H9 (cell line): ENCODE measurements around the gene KRTAP27-1. TPM values are rescaled to one million over a fixed set of nuclear protein-coding genes. Genes with fewer than 3 reads are reported as not detected.

Experiments
- DNase-seq: peaks from one replicate; pipeline ENCODE4 v3.0.0-alpha.2; 2017
- H2AFZ ChIP-seq: one replicate; pipeline ENCODE4 v1.6.1; 2013; ENCODE audit warnings: mild to moderate bottlenecking, low read length, control low read depth, moderate library complexity
- H2AK5ac ChIP-seq: 2 replicates; pipeline ENCODE4 v1.6.1; 2013; ENCODE audit warnings: low read length, control low read depth, mixed read lengths; ENCODE audit not compliant: insufficient read length
- H2BK120ac ChIP-seq: one replicate; pipeline ENCODE4 v1.6.1; 2013; ENCODE audit warnings: low read depth, mild to moderate bottlenecking, low read length, control low read depth, inconsistent platforms; ENCODE audit not compliant: poor library complexity, severe bottlenecking
- H2BK12ac ChIP-seq: 2 replicates; pipeline ENCODE4 v1.6.1; 2013; ENCODE audit warnings: low read length, control low read depth, mixed read lengths, low read depth; ENCODE audit not compliant: insufficient read length
- H2BK15ac ChIP-seq: 2 replicates; pipeline ENCODE4 v1.6.1; 2013; ENCODE audit warnings: low read depth, low read length, control low read depth
- H2BK20ac ChIP-seq: one replicate; pipeline ENCODE4 v1.6.1; 2013; ENCODE audit warnings: low read depth, mild to moderate bottlenecking, low read length, control low read depth, inconsistent platforms; ENCODE audit not compliant: poor library complexity, severe bottlenecking
- H2BK5ac ChIP-seq: 2 replicates; pipeline ENCODE4 v1.6.1; 2013; ENCODE audit warnings: low read length, control low read depth, mixed read lengths; ENCODE audit not compliant: insufficient read length
- H3K14ac ChIP-seq: 2 replicates; pipeline ENCODE4 v1.6.1; 2013; ENCODE audit warnings: low read length, control low read depth; ENCODE audit not compliant: insufficient read depth
- H3K18ac ChIP-seq: 2 replicates; pipeline ENCODE4 v1.6.1; 2013; ENCODE audit warnings: low read depth, mild to moderate bottlenecking, mixed read lengths, low read length, control low read depth; ENCODE audit not compliant: insufficient read length
- H3K23ac ChIP-seq: 2 replicates; pipeline ENCODE4 v1.6.1; 2013; ENCODE audit warnings: low read length, control low read depth, mixed read lengths, low read depth; ENCODE audit not compliant: insufficient read length
- H3K23me2 ChIP-seq: 2 replicates; pipeline ENCODE4 v1.6.1; 2013; ENCODE audit warnings: low read depth, mild to moderate bottlenecking, mixed read lengths, low read length, control low read depth; ENCODE audit not compliant: insufficient read length, poor library complexity, severe bottlenecking
- H3K27ac ChIP-seq: 2 replicates; pipeline ENCODE4 v1.5.1; 2013; ENCODE audit warnings: low read length, control low read depth, mixed read lengths, low read depth; ENCODE audit not compliant: insufficient read length
- H3K27me3 ChIP-seq: 2 replicates; pipeline ENCODE4 v1.6.1; 2013; ENCODE audit warnings: low read length, control low read depth, inconsistent platforms; ENCODE audit not compliant: insufficient read depth
- H3K4ac ChIP-seq: 2 replicates; pipeline ENCODE4 v1.6.1; 2013; ENCODE audit warnings: low read depth, mild to moderate bottlenecking, control low read depth, inconsistent platforms, low read length, moderate library complexity
- H3K4me1 ChIP-seq: 2 replicates; pipeline ENCODE4 v1.6.1; 2013; ENCODE audit warnings: low read length, control low read depth, inconsistent platforms; ENCODE audit not compliant: insufficient read depth
- H3K4me2 ChIP-seq: 2 replicates; pipeline ENCODE4 v1.6.1; 2013; ENCODE audit warnings: low read length, control low read depth, mixed read lengths; ENCODE audit not compliant: insufficient read length, insufficient read depth
- H3K56ac ChIP-seq: 2 replicates; pipeline ENCODE4 v1.6.1; 2013; ENCODE audit warnings: low read depth, mild to moderate bottlenecking, mixed read lengths, low read length, control low read depth; ENCODE audit not compliant: insufficient read length
- H3K79me1 ChIP-seq: 2 replicates; pipeline ENCODE4 v1.6.1; 2013; ENCODE audit warnings: low read depth, mild to moderate bottlenecking, moderate library complexity, low read length, control low read depth, inconsistent platforms; ENCODE audit not compliant: insufficient read depth, poor library complexity, severe bottlenecking
- H3K79me2 ChIP-seq: 2 replicates; pipeline ENCODE4 v1.6.1; 2013; ENCODE audit warnings: low read length, control low read depth, inconsistent platforms; ENCODE audit not compliant: insufficient read depth
- H3K9ac ChIP-seq: 2 replicates; pipeline ENCODE4 v1.6.1; 2013; ENCODE audit warnings: low read length, control low read depth, mixed read lengths; ENCODE audit not compliant: insufficient read length; ENCODE audit errors: extremely low read depth
- H3K9me3 ChIP-seq: one replicate; pipeline ENCODE4 v1.6.1; 2013; ENCODE audit warnings: low read depth, low read length, inconsistent platforms; ENCODE audit not compliant: control insufficient read depth
- H3T11ph ChIP-seq: one replicate; pipeline ENCODE4 v1.6.1; 2013; ENCODE audit warnings: mild to moderate bottlenecking, low read length, control low read depth, inconsistent platforms
- H4K20me1 ChIP-seq: one replicate; pipeline ENCODE4 v1.6.1; 2013; ENCODE audit not compliant: control insufficient read depth, insufficient read length, insufficient read depth
- H4K5ac ChIP-seq: 2 replicates; pipeline ENCODE4 v1.6.1; 2013; ENCODE audit warnings: low read depth, mild to moderate bottlenecking, mixed read lengths, low read length, control low read depth; ENCODE audit not compliant: insufficient read length
- H4K8ac ChIP-seq: replicated peaks from 2 replicates; pipeline ENCODE4 v1.6.1; 2013; ENCODE audit warnings: low read length, control low read depth, mixed read lengths, low read depth; ENCODE audit not compliant: insufficient read length
- H4K91ac ChIP-seq: 2 replicates; pipeline ENCODE4 v1.6.1; 2013; ENCODE audit warnings: low read depth, mild to moderate bottlenecking, moderate library complexity, mixed read lengths, low read length, control low read depth; ENCODE audit not compliant: insufficient read length
- H3K27ac Mint-ChIP-seq, 3 experiments: 2 replicates in 2 of 3; 3 replicates in 1 of 3; pipeline ENCODE4 v1.8.0; 2020 to 2021; ENCODE audit warnings: mixed read lengths in 3 of 3, mild to moderate bottlenecking in 1 of 3, moderate library complexity in 1 of 3
- H3K27me3 Mint-ChIP-seq: 2 replicates; pipeline ENCODE4 v1.8.0; 2021; ENCODE audit warnings: low read depth, mild to moderate bottlenecking, moderate library complexity, mixed read lengths
- H3K36me3 Mint-ChIP-seq, 3 experiments: 2 replicates in 2 of 3; 3 replicates in 1 of 3; pipeline ENCODE4 v1.8.0; 2020 to 2021; ENCODE audit warnings: low read depth in 3 of 3, mixed read lengths in 3 of 3; ENCODE audit not compliant: insufficient read depth in 1 of 3
- H3K4me1 Mint-ChIP-seq, 2 experiments: 2 replicates each; pipeline ENCODE4 v1.8.0; 2020; ENCODE audit warnings: mixed read lengths in 2 of 2
- H3K4me3 Mint-ChIP-seq, 2 experiments: 2 replicates in 1 of 2; 3 replicates in 1 of 2; pipeline ENCODE4 v1.8.0; 2020 to 2021; ENCODE audit warnings: mild to moderate bottlenecking in 2 of 2, mixed read lengths in 2 of 2, moderate library complexity in 1 of 2
- H3K9me3 Mint-ChIP-seq, 2 experiments: 2 replicates in 1 of 2; 3 replicates in 1 of 2; pipeline ENCODE4 v1.8.0; 2020; ENCODE audit warnings: mild to moderate bottlenecking in 2 of 2, mixed read lengths in 2 of 2, moderate library complexity in 1 of 2
- CTCF ChIP-seq: fragments of 200-600 bp; sonication (generic); conservative IDR thresholded peaks from 3 replicates; pipeline ENCODE4 v1.8.0; 2021; ENCODE audit warnings: antibody characterized with exemption, mild to moderate bottlenecking
- WGBS: extraction: QIAGEN DNeasy Blood & Tissue Kit; methylation state at CpG from one replicate; pipeline ENCODE4 v1.1.7; 2013; ENCODE audit warnings: missing lambda C conversion rate, low lambda C conversion rate, mixed read lengths; ENCODE audit not compliant: insufficient read length; ENCODE audit errors: extremely low coverage; 5-methylcytosine and 5-hydroxymethylcytosine counted together
- total RNA-seq: library from RNA; stranded (reverse); gene quantifications from 2 replicates; pipeline ENCODE4 v1.2.1, GENCODE V29; 2021

The KRTAP27-1 gene
- total RNA-seq, 1 experiment from 2014 or later = not detected

GRCh38 chr21:30349572-30349971 lies 12.1 kb upstream of the KRTAP27-1 start:
- Histone ChIP-seq H3K79me2 (no peaks in the 10 kb centered on the region), H3T11ph (no peak overlapping the region), H4K20me1 (no peaks in the 10 kb centered on the region), H4K91ac (no peak overlapping the region), H2AK5ac (no peak overlapping the region), H2BK120ac (no peak overlapping the region), H3K23me2 (no peaks in the 10 kb centered on the region), H3K18ac (no peak overlapping the region), H3K14ac (no peak overlapping the region), H4K5ac (no peak overlapping the region), H3K79me1 (no peaks in the 10 kb centered on the region), H3K4ac (no peak overlapping the region), H4K8ac (no peak overlapping the region), H2BK20ac (no peak overlapping the region), H3K27ac (no peak overlapping the region), H3K23ac (no peak overlapping the region), H3K9me3 (no peaks in the 10 kb centered on the region), H3K9ac (no peak overlapping the region), H3K4me1 (peaks cover 4% of the 10 kb centered on the region; the same call in 1 of the 2 replicates), H2BK12ac (no peak overlapping the region), H2AFZ (no peak overlapping the region), H2BK15ac (no peak overlapping the region), H2BK5ac (no peak overlapping the region), H3K4me2 (no peak overlapping the region), H3K27me3 (no peaks in the 10 kb centered on the region), H3K56ac (no peak overlapping the region)
- Mint-ChIP-seq H3K9me3 (peaks cover 8 to 15% of the 10 kb centered on the region in 2 experiments; a peak in 4 of 5 replicates), H3K36me3 (peaks cover 0 to 7% (median 0%) of the 10 kb centered on the region in 3 experiments; a peak in 1 of 7 replicates), H3K27ac (no peak overlapping the region), H3K27me3 (no peaks in the 10 kb centered on the region), H3K4me3 (no peak overlapping the region), H3K4me1 (peaks cover 13 to 29% of the 10 kb centered on the region in 2 experiments)
- no peak for TF ChIP-seq CTCF
- no peak for DNase-seq
- no CpG with 5 or more reads among the region's 3 CpGs for WGBS
